Stomach smooth muscle (tissue), 2 donors: ENCODE measurements around the gene BCAR3.
"Not testable (repeated sequence)": the region's sequence is repeated elsewhere in the genome, so short reads cannot be mapped to it uniquely, and the experiment has no call there.

Experiments used
- H3K27ac ChIP-seq: one replicate; pipeline ENCODE4 v1.7.0; 2013; ENCODE audit warnings: mild to moderate bottlenecking, low read length, inconsistent platforms
- H3K27me3 ChIP-seq, 2 donors: one replicate each; pipeline ENCODE4 v1.7.0; 2013; ENCODE audit warnings: low read length in 2 of 2; ENCODE audit not compliant: insufficient read depth in 2 of 2, control insufficient read depth in 1 of 2
- H3K36me3 ChIP-seq, 2 donors: one replicate each; pipeline ENCODE4 v1.7.0; 2013; ENCODE audit warnings: low read length in 2 of 2; ENCODE audit not compliant: control insufficient read depth in 2 of 2, insufficient read depth in 2 of 2
- H3K4me1 ChIP-seq: one replicate; pipeline ENCODE4 v1.7.0; 2013; ENCODE audit warnings: low read length; ENCODE audit not compliant: control insufficient read depth, insufficient read depth
- H3K4me3 ChIP-seq, 2 donors: one replicate each; pipeline ENCODE4 v1.7.0; 2013; ENCODE audit warnings: low read length in 2 of 2
- H3K9ac ChIP-seq, 2 donors: one replicate each; pipeline ENCODE4 v1.7.0; 2013; ENCODE audit warnings: low read length in 2 of 2, mild to moderate bottlenecking in 1 of 2
- H3K9me3 ChIP-seq, 2 donors: one replicate each; pipeline ENCODE4 v1.7.0; 2013; ENCODE audit warnings: low read length in 2 of 2; ENCODE audit not compliant: control insufficient read depth in 2 of 2
- donor health status: healthy.
- donor health status: Pancreatic carcinoma.

The BCAR3 gene

GRCh38 chr1:93553886-93554490 is 127.6 kb downstream of the BCAR3 start:
- H3K27ac ChIP-seq, H3K36me3 ChIP-seq, H3K9ac ChIP-seq: not testable (repeated sequence)

GRCh38 chr1:93552741-93553455 is 128.7 kb downstream of the BCAR3 start:
- no peak overlapping the region for H3K9ac ChIP-seq
- H3K4me3 ChIP-seq, result no peak overlapping the region

More at GRCh38 chr1:93553886-93554490, 127.6 kb downstream of the BCAR3 start:
- H3K9me3 ChIP-seq, H3K27me3 ChIP-seq, H3K4me1 ChIP-seq, H3K4me3 ChIP-seq: not testable (repeated sequence)

GRCh38 chr1:93549811-93550210 is 131.8 kb downstream of the BCAR3 start:
- Histone ChIP-seq H3K36me3 (no peaks in the 10 kb centered on the region), H3K27me3 (no peaks in the 10 kb centered on the region)

More at GRCh38 chr1:93552741-93553455, 128.7 kb downstream of the BCAR3 start:
- Histone ChIP-seq H3K27ac (no peak overlapping the region), H3K4me1 (no peaks in the 10 kb centered on the region), H3K27me3 (no peaks in the 10 kb centered on the region), H3K36me3 (no peaks in the 10 kb centered on the region), H3K9me3 (no peaks in the 10 kb centered on the region)

GRCh38 chr1:93549131-93549530 is 132.5 kb downstream of the BCAR3 start:
- no peak overlapping the region for H3K4me3 ChIP-seq
- no peaks in the 10 kb centered on the region for H3K9me3 ChIP-seq
- H3K27ac ChIP-seq, result no peak overlapping the region
- H3K9ac ChIP-seq, result no peak overlapping the region
- no peaks in the 10 kb centered on the region for H3K4me1 ChIP-seq
- H3K36me3 ChIP-seq, result no peaks in the 10 kb centered on the region
- H3K27me3 ChIP-seq, result no peaks in the 10 kb centered on the region

More at GRCh38 chr1:93549811-93550210, 131.8 kb downstream of the BCAR3 start:
- Histone ChIP-seq H3K9ac (no peak overlapping the region), H3K27ac (no peak overlapping the region), H3K4me1 (no peaks in the 10 kb centered on the region), H3K4me3 (no peak overlapping the region), H3K9me3 (no peaks in the 10 kb centered on the region)

GRCh38 chr1:93546162-93546863 is 135.3 kb downstream of the BCAR3 start:
- no peaks in the 10 kb centered on the region for H3K27me3 ChIP-seq
- H3K9ac ChIP-seq, result no peak overlapping the region
- no peak overlapping the region for H3K27ac ChIP-seq
- no peaks in the 10 kb centered on the region for H3K36me3 ChIP-seq
- H3K4me3 ChIP-seq, result no peak overlapping the region
- H3K9me3 ChIP-seq, result no peaks in the 10 kb centered on the region
- no peaks in the 10 kb centered on the region for H3K4me1 ChIP-seq

GRCh38 chr1:93542398-93542797 is 139.2 kb downstream of the BCAR3 start:
- no peak overlapping the region for H3K27ac ChIP-seq
- H3K4me1 ChIP-seq, result no peaks in the 10 kb centered on the region
- H3K9me3 ChIP-seq, result no peaks in the 10 kb centered on the region
- H3K4me3 ChIP-seq, result no peak overlapping the region
- no peaks in the 10 kb centered on the region for H3K27me3 ChIP-seq
- H3K36me3 ChIP-seq, result no peaks in the 10 kb centered on the region
- no peak overlapping the region for H3K9ac ChIP-seq

- H3K27me3 ChIP-seq, result no peaks in the 10 kb centered on the region
- H3K4me3 ChIP-seq, result no peak overlapping the region
- H3K27ac ChIP-seq, result no peak overlapping the region
- no peaks in the 10 kb centered on the region for H3K4me1 ChIP-seq
- H3K36me3 ChIP-seq, result no peaks in the 10 kb centered on the region
- no peak overlapping the region for H3K9ac ChIP-seq
- no peaks in the 10 kb centered on the region for H3K9me3 ChIP-seq
Observed at GRCh38 chr1:93541045-93541444, 140.6 kb downstream of the BCAR3 start.

GRCh38 chr1:93537924-93538323 is 143.7 kb downstream of the BCAR3 start:
- Histone ChIP-seq H3K4me3 (no peak overlapping the region), H3K9me3 (no peaks in the 10 kb centered on the region), H3K27ac (no peak overlapping the region), H3K9ac (no peak overlapping the region), H3K36me3 (no peaks in the 10 kb centered on the region), H3K27me3 (no peaks in the 10 kb centered on the region), H3K4me1 (no peaks in the 10 kb centered on the region)

- Histone ChIP-seq H3K4me1 (no peaks in the 10 kb centered on the region), H3K27ac (no peak overlapping the region), H3K27me3 (no peaks in the 10 kb centered on the region), H3K9ac (no peak overlapping the region), H3K4me3 (no peak overlapping the region), H3K9me3 (no peaks in the 10 kb centered on the region), H3K36me3 (no peaks in the 10 kb centered on the region)
Observed at GRCh38 chr1:93537396-93537795, 144.2 kb downstream of the BCAR3 start.

GRCh38 chr1:93533677-93534076 is 148.0 kb downstream of the BCAR3 start:
- no peaks in the 10 kb centered on the region for H3K36me3 ChIP-seq
- H3K9me3 ChIP-seq, result no peaks in the 10 kb centered on the region
- H3K4me1 ChIP-seq, result no peaks in the 10 kb centered on the region
- no peak overlapping the region for H3K4me3 ChIP-seq
- no peak overlapping the region for H3K9ac ChIP-seq
- H3K27ac ChIP-seq, result no peak overlapping the region
- no peaks in the 10 kb centered on the region for H3K27me3 ChIP-seq
